Gastroesophageal sphincter (tissue), 3 donors: ENCODE measurements around the gene SHC2.

Experiments used
- EP300 ChIP-seq: sonication (generic); formaldehyde crosslinking; IDR thresholded peaks from one replicate; pipeline ENCODE4 v1.6.1; 2017; ENCODE audit warnings: antibody characterized with exemption, mild to moderate bottlenecking
- POLR2A ChIP-seq, 2 donors: fragments of 450-650 bp; IDR thresholded peaks; one replicate each; pipeline ENCODE4 v1.6.1; 2017; ENCODE audit warnings: antibody characterized with exemption in 2 of 2, mild to moderate bottlenecking in 2 of 2, moderate library complexity in 1 of 2
- POLR2AphosphoS5 ChIP-seq: sonication (generic); formaldehyde crosslinking; IDR thresholded peaks from one replicate; pipeline ENCODE4 v1.6.1; 2017; ENCODE audit warnings: antibody characterized with exemption
- TF ChIP-seq, protein P1 (sequence below), 4 experiments: fragments of 200-600 bp in 2 of 4; fragments of 450-650 bp in 2 of 4; sonication (generic) in 1 of 4; IDR thresholded peaks; one replicate each; pipeline ENCODE4 v1.5.1; 2017 to 2019; ENCODE audit warnings: antibody characterized with exemption in 4 of 4, mild to moderate bottlenecking in 2 of 4, moderate library complexity in 2 of 4

DNA sequence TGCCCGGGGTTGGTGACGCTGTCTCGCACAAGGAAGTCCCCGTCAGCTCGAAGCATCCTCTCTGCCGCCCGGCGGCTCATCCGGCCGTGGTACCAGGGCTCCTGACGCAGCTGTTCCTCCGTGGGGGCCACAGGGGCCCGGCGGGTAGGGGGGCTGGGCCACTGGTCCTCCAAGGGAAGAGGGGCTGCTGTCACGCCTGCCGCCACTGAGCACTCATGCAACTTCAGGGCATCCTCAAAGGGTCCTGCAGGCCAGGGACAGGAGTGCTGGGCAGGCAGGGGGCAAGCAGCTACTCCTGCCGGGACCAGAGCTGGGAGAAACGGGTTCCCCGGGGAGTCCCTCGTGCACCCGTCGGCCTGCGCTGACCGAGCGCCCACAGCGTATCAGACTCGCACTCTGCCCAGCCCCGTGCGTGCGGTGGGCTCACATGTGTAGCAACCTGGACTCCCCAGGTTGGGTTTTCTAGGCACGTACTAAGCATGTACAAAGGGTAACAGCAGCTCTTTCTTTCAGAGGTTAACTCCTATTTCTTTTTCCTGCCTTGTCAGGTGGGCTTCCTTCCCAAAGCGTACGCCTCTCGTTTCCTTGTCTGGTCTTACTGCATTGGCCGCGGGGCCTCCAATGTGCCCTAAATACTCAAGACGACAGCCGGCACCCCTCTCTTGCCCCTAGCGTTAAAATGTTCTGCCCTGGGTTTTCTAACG lies 38.5 kb downstream of the SHC2 start:
- TF ChIP-seq, protein P1, sequence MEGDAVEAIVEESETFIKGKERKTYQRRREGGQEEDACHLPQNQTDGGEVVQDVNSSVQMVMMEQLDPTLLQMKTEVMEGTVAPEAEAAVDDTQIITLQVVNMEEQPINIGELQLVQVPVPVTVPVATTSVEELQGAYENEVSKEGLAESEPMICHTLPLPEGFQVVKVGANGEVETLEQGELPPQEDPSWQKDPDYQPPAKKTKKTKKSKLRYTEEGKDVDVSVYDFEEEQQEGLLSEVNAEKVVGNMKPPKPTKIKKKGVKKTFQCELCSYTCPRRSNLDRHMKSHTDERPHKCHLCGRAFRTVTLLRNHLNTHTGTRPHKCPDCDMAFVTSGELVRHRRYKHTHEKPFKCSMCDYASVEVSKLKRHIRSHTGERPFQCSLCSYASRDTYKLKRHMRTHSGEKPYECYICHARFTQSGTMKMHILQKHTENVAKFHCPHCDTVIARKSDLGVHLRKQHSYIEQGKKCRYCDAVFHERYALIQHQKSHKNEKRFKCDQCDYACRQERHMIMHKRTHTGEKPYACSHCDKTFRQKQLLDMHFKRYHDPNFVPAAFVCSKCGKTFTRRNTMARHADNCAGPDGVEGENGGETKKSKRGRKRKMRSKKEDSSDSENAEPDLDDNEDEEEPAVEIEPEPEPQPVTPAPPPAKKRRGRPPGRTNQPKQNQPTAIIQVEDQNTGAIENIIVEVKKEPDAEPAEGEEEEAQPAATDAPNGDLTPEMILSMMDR (IDR thresholded peaks at IDR 0.05), result no peak
- TF ChIP-seq EP300 (no peak), POLR2A (IDR thresholded peaks at IDR 0.05) (no peak), POLR2AphosphoS5 (no peak)
